ENCODE data around the gene C15orf39. TPM values are rescaled to one million over a fixed set of nuclear protein-coding genes. Genes with fewer than 3 reads are reported as not detected.

C15orf39 gene
- total and polyA plus RNA-seq, 2 of the 13 experiments (the other 11 are each of a cell fraction or from before 2014, with no cell fraction given) = 6.2 to 13.5 TPM

DNA sequence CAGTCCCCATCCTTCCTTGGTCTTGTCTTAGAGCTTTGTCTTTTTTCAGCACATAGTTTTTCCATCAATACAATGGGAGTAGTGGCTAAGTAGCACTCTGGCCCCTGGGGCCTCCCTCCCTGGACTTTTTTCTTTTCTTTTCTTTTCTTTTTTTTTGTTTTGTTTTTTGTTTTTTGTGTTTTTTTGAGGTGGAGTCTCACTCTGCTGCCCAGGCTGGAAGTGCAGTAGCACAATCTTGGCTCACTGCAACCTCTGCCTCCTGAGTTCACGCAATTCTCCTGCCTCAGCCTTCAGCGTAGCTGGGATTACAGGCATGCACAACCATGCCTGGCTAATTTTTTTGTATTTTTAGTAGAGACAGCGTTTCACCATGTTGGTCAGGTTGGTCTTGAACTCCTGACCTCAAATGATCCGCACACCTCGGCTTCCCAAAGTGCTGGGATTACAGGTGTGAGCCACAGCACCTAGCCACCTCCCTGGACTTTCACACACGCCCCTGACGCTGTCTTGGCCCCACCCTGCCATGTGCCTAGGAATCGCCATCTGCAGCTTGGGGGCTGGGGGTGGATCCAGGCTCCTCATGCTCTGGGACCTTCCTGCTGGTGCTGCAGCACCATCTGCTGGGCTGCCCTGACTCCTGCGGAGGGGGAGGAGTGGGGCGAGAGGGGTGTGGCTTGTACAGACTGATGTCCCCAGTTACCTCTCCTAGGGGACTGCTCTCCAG is 2.8 kb downstream of the C15orf39 start (continued):
- TF ChIP-seq ZSCAN31 (CRISPR knock-in tag; IDR thresholded peaks at IDR 0.05; ENCODE audit: low read depth) = no peak
- TF ChIP-seq NFKB2 (CRISPR knock-in tag; IDR thresholded peaks at IDR 0.05; ENCODE audit: borderline replicate concordance) = peak; percentile 71; the same call in 1 of the 2 replicates
- TF ChIP-seq KDM2A (CRISPR knock-in tag; IDR thresholded peaks at IDR 0.05; ENCODE audit: borderline replicate concordance, low read depth) = 0 out of 2 replicates have a peak, but pooled peaks have one; percentile 48
- TF ChIP-seq TOE1 (CRISPR knock-in tag; IDR thresholded peaks at IDR 0.05) = no peak
- peak; percentile 47; the same call in 1 of the 2 replicates for TF ChIP-seq ZNF724P (CRISPR knock-in tag; IDR thresholded peaks at IDR 0.05; ENCODE audit: borderline replicate concordance)
- TF ChIP-seq ZNF792 (CRISPR knock-in tag; IDR thresholded peaks at IDR 0.05) = 0 out of 2 replicates have a peak, but pooled peaks have one; percentile 38
- no peak for TF ChIP-seq ZNF235 (CRISPR knock-in tag; IDR thresholded peaks at IDR 0.05; ENCODE audit: borderline replicate concordance)
- TF ChIP-seq ZBTB7A (CRISPR knock-in tag; IDR thresholded peaks at IDR 0.05) = peak; percentile 60; the same call in 1 of the 2 replicates
- TF ChIP-seq ARNT2 (CRISPR knock-in tag; IDR thresholded peaks at IDR 0.05; ENCODE audit: low read depth) = 0 out of 2 replicates have a peak, but pooled peaks have one; percentile 29
- TF ChIP-seq, protein P1, sequence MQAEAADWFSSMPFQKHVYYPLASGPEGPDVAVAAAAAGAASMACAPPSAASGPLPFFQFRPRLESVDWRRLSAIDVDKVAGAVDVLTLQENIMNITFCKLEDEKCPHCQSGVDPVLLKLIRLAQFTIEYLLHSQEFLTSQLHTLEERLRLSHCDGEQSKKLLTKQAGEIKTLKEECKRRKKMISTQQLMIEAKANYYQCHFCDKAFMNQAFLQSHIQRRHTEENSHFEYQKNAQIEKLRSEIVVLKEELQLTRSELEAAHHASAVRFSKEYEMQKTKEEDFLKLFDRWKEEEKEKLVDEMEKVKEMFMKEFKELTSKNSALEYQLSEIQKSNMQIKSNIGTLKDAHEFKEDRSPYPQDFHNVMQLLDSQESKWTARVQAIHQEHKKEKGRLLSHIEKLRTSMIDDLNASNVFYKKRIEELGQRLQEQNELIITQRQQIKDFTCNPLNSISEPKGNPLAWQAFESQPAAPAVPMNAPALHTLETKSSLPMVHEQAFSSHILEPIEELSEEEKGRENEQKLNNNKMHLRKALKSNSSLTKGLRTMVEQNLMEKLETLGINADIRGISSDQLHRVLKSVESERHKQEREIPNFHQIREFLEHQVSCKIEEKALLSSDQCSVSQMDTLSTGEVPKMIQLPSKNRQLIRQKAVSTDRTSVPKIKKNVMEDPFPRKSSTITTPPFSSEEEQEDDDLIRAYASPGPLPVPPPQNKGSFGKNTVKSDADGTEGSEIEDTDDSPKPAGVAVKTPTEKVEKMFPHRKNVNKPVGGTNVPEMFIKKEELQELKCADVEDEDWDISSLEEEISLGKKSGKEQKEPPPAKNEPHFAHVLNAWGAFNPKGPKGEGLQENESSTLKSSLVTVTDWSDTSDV (CRISPR knock-in tag; IDR thresholded peaks at IDR 0.05) = 0 out of 2 replicates have a peak, but pooled peaks have one; percentile 27
- peak; percentile 73 for TF ChIP-seq REPIN1 (CRISPR knock-in tag; IDR thresholded peaks at IDR 0.05; ENCODE audit: borderline replicate concordance, low read depth)
- peak; percentile 45; the same call in 1 of the 2 replicates for TF ChIP-seq POGZ (CRISPR knock-in tag; IDR thresholded peaks at IDR 0.05)
- TF ChIP-seq, protein P2, sequence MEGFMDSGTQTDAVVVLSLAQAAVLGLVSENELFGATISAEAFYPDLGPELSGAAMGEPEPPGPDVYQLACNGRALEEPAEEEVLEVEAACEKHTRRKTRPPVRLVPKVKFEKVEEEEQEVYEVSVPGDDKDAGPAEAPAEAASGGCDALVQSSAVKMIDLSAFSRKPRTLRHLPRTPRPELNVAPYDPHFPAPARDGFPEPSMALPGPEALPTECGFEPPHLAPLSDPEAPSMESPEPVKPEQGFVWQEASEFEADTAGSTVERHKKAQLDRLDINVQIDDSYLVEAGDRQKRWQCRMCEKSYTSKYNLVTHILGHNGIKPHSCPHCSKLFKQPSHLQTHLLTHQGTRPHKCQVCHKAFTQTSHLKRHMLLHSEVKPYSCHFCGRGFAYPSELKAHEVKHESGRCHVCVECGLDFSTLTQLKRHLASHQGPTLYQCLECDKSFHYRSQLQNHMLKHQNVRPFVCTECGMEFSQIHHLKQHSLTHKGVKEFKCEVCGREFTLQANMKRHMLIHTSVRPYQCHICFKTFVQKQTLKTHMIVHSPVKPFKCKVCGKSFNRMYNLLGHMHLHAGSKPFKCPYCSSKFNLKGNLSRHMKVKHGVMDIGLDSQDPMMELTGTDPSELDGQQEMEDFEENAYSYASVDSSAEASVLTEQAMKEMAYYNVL (CRISPR knock-in tag; IDR thresholded peaks at IDR 0.05; ENCODE audit: borderline replicate concordance) = 0 out of 2 replicates have a peak, but pooled peaks have one; percentile 36
- TF ChIP-seq ISX (CRISPR knock-in tag; conservative IDR thresholded peaks at IDR 0.05) = no peak
- TF ChIP-seq, protein P3, sequence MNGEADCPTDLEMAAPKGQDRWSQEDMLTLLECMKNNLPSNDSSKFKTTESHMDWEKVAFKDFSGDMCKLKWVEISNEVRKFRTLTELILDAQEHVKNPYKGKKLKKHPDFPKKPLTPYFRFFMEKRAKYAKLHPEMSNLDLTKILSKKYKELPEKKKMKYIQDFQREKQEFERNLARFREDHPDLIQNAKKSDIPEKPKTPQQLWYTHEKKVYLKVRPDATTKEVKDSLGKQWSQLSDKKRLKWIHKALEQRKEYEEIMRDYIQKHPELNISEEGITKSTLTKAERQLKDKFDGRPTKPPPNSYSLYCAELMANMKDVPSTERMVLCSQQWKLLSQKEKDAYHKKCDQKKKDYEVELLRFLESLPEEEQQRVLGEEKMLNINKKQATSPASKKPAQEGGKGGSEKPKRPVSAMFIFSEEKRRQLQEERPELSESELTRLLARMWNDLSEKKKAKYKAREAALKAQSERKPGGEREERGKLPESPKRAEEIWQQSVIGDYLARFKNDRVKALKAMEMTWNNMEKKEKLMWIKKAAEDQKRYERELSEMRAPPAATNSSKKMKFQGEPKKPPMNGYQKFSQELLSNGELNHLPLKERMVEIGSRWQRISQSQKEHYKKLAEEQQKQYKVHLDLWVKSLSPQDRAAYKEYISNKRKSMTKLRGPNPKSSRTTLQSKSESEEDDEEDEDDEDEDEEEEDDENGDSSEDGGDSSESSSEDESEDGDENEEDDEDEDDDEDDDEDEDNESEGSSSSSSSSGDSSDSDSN (CRISPR knock-in tag; IDR thresholded peaks at IDR 0.05) = peak; percentile 51; the same call in 1 of the 2 replicates
- TF ChIP-seq, protein P4, sequence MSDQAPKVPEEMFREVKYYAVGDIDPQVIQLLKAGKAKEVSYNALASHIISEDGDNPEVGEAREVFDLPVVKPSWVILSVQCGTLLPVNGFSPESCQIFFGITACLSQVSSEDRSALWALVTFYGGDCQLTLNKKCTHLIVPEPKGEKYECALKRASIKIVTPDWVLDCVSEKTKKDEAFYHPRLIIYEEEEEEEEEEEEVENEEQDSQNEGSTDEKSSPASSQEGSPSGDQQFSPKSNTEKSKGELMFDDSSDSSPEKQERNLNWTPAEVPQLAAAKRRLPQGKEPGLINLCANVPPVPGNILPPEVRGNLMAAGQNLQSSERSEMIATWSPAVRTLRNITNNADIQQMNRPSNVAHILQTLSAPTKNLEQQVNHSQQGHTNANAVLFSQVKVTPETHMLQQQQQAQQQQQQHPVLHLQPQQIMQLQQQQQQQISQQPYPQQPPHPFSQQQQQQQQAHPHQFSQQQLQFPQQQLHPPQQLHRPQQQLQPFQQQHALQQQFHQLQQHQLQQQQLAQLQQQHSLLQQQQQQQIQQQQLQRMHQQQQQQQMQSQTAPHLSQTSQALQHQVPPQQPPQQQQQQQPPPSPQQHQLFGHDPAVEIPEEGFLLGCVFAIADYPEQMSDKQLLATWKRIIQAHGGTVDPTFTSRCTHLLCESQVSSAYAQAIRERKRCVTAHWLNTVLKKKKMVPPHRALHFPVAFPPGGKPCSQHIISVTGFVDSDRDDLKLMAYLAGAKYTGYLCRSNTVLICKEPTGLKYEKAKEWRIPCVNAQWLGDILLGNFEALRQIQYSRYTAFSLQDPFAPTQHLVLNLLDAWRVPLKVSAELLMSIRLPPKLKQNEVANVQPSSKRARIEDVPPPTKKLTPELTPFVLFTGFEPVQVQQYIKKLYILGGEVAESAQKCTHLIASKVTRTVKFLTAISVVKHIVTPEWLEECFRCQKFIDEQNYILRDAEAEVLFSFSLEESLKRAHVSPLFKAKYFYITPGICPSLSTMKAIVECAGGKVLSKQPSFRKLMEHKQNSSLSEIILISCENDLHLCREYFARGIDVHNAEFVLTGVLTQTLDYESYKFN (CRISPR knock-in tag; conservative IDR thresholded peaks at IDR 0.05) = no peak; the same call in 1 of the 2 replicates

Data from HepG2 (cell line).